Stimulated activated CD8-positive, alpha-beta memory T cell treated with anti-CD3 and anti-CD28 coated beads, Interleukin-15, amount 100 ng/mL, for 24 hours (primary cell): ENCODE results near the gene SMG7.

Source experiments
- DNase-seq: peaks from one replicate; pipeline ENCODE4 v3.0.0-alpha.2; 2020; ENCODE audit warnings: low read depth

Gene SMG7

DNA sequence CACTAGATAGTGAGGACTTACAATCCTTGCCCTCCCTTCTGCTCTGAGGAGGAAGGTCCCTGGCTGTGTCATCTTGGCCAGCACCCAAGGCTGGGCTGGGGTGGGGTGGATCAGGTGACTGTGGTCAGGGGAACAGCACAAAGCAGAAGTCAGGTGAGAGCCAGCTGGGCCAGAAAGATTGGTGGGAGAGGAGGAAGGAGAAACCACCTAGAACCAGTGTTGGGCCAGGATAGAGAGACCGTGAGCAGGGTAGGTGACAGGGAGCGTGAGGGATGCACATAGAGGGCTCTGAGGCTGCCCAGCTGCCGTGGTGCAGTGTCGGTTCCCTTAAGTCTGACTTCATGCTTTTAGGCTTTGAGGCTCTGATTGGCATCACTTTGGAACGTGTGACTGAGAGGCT, 95.3 kb downstream of the SMG7 start:
- no peak for DNase-seq

DNA sequence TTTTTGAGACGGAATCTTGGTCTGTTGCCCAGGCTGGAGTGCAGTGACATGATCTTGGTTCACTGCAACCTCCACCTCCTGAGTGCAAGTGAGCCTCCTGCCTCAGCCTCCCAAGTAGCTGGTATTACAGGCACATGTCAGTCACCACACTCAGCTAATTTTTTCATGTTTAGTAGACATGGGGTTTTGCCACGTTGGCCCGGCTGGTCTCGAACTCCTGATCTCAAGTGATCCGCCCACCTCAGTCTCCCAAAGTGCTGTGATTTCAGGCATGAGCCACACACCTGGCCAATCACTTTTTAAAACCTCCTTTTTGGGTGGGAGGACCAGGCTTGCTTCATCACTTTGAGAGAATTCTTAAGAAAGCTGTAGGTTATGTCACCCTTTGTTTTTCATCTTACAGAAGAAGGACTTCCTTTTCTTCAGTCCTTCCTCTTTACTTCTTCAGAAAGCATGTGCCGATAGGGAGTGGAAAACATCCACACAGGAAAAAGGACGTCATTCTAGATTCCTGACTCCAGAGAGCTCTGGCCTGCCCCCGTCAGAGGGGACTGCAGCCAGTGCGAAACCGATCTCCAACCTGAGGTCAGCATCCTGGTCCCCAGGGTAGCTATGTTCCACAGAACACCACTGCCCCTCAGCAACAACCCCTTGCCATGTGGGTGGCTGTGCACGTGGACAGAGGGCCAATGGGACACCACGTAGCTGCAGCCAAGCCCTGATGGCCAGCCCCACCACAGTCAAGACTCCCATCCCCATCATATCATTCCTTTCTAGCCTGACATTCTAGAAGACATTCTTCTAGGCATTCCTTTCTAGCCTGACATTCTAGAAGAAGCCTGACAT, 96.1 kb downstream of the SMG7 start:
- DNase-seq, result no peak

DNA sequence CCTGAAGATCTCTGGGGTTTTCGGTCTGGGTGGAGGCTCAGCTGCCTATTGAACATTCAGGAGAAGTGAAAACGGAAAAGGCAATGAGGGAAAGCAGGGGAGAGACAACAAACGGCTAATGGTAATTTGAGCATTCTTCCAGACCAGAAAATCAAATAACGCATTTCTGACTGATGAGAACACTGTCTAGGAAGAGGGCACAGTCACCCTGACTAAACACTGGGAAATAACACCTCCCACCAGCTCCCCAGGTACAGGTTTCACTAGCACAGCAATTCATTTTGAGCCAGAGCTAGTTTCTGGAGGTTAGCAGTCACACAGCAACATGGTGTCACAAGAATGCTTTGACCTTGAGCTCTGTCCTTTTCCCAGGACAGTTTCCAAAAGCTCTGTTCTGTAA, 96.8 kb downstream of the SMG7 start:
- DNase-seq, result no peak

DNA sequence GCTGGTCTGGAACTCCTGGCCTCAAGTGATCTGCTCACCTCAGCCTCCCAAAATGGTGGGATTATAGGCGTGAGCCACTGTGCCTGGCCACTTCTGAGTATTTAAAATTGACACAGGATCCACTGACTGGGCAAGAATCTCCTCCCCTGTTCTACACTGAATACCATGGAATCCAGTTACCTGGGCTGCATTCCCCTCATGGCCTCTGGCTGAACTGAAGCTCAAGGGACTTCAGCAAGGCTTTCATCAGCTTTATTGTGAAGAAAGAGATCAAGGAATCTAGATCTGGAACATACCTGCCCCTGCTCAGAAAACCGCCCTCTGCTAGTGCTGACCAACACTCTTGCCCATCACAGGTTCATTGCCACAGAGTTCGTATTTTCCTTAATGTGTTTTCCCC, 97.5 kb downstream of the SMG7 start:
- DNase-seq, result no peak

DNA sequence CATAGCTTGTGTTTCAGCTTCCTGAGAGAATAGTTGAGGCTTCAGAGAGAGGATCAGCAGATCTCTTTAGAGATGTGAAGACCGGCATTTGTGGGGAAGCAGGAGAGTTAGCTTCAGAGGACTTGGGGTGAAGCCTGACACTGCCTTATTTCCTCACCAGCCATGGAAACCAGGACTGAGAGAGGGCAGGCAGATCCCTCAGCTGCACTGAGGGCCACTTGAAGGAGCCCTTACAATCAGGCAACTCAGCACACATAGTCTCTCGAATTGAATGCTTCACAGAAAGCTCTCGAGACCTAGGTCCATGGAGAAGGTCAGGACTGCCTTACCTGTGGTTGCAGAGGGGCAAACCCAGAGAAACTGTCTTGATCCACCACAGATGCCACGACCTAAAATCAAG, 98.2 kb downstream of the SMG7 start:
- no peak for DNase-seq

DNA sequence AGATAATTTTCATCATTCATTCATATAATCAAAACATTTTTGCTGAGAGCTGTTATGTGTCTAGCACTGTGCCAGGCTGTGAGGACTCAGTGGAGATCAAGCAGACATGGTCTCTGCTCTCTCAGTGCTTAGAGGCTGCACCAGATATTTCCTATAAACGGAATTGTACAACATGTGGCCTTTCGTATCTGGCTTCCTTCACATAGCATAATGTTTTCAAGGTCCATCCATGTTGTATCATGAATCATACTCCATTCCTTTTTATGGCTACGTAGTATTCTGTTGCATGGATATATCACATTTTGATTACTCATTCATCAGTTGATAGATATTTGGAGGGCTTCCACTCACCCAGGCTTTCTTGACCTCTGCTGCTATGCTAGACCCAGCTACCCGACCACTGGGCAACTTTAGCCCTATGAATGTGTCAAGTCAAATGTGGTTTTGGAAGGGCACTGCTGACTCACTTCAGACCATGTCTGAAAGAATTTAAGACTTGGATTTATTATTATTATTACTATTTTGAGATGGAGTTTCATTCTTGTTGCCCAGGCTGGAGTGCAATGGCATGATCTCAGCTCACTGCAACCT, 99.5 kb downstream of the SMG7 start:
- no peak for DNase-seq

DNA sequence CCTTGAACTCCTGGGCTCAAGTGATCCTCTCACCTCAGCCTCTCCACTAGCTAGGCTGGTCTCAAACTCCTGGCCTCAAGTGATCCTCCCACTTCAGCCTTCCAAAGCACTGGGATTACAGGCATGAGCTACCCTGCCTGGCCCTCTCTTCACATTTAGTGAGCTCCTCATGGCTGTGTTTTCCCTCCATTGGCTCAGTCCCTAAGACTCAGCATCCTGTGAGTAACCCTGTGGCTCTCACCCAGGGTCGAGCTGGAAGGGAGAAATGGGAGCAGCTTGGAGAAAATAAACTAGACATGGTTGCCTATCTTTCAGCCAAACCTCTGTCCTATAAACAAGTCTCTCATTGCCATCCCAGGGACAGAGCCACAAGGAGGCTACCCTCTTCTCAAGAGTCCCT, 100.4 kb downstream of the SMG7 start:
- DNase-seq, result no peak

DNA sequence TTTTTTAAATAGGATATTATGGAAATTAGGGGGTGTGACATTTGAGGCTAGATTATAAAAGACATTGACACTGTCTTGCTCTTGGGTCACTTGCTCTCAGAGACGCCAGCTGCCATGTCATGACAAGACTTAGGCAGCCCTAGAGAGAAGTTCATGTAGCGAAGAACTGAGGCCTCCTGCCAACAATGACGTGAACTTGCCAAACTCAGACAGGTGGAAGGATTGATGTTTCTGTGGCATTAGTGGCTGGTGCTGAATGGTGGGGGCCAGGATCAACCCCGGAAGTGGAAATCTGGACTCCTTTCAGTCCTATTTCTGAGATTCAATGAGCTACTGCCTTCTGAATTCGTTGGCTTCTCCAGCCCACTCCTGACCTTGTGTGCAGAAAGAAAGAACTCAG, 103.3 kb downstream of the SMG7 start:
- DNase-seq, result no peak

DNA sequence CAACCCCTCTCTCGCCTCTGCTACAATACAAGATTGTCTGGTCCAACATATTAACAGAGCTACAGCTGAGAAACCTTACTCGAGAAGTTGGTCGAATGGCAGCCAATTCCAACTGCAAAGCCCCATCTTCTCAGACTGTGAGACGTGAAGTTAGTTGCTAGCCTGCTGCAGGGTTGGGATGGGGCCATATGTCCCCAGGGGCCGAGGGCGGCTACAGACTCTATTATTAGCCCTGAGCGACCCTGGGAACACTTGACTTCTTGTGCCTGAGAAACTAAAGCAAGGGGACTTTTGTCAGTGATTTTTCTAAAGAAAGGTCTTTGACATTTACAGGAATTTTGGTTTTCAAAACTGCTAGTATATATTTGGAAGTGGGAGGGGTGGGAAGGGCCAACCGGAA, 104.2 kb downstream of the SMG7 start:
- DNase-seq, result no peak

DNA sequence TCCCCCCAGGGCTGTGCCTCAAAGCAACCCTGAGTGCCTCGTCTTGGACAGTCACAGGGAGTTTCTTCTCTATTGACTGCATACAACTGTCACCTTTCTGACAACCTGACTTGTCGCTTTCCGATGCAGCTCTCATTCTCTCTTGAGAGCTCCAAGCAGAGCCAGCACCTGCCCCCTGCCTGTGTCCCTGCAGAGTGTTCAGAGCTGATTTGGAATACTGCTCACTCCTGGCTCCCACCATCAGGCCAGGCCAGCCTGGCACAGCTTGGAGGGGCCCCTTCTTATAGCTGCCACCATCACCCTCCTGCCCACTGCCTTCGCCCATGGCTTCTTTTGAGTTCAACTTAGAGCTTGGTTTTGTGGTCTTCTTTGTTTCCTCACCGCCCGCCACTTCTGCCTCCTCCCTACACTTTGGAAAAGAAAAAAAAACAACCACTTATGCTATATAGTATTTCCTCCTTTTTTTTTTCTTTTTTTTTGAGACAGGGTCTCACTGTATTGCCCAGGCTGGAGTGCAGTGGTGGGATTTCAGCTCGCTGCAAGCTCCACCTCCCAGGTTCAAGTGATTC, 105.7 kb downstream of the SMG7 start:
- DNase-seq, result no peak

DNA sequence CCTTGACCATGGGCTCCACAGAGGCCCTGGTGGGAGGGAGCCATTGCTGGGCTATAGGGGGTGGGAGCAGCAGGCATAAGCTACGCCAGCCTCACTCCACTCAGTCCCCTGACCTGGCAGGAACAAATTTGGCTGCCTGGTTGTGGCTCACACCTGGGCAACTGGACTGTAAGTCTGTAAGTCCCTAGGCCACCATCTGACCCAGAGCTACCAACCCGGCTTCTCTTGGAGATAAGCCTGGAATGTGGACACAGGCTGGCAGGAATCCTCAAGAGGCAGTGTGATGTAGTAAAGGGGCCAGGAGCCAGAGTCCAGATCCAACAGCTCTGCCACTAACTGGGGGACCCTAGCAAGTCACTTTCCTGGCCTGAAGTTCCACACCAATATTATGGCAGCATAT, 106.6 kb downstream of the SMG7 start:
- DNase-seq, result no peak

DNA sequence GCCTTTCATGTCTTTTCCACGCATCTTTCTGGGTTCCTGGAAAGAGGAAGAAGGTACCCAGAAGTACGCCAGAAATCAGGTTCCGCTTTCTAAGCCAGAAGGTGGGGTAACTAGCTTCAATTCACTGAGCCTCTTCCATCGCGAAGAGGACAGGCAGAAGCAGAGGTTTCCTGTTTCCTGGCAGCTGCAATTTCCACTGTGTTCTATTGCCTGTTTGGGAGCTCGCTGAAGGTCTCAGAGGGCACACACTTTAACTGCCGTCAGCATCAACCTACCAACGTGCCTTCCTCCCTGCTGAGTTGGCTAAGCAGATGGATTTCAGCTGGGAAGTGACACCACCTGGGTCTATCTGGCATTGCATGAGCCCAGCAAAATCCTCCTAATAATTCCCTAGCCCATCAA, 108.0 kb downstream of the SMG7 start:
- no peak for DNase-seq

DNA sequence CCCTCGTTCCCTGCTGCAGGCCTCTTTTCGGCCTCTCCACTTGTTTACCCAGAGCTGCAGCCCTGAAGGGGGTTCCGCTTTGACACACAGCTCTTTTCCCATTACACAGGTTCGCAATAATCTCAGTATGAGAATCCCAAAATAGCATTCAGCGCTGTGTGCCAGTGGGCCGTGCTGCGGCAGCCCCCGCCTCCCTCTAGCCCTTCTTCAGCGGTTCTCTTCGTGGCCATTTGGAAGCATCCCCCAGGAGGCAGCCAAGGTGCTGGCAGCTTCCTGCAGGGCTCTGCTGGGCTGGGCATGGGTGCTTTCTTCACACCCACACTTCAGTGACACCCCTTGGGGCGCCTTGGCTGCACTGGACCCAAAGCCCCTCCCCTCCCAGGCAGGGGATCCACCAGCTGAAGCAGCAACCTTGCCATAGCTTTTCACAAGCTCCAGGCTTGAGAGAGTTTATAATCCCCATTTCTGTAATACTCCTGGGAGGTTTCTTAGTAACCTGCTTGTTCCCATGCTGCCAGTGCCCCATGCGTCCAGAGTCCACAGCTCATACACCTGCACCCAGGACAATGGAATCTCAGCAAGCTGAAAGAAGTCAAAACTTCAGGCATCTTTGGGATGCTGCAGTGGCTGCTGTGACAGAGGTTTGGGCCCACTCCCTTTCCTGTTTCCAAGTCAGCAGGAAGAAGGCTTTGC, 109.9 kb downstream of the SMG7 start:
- DNase-seq, result no peak

DNA sequence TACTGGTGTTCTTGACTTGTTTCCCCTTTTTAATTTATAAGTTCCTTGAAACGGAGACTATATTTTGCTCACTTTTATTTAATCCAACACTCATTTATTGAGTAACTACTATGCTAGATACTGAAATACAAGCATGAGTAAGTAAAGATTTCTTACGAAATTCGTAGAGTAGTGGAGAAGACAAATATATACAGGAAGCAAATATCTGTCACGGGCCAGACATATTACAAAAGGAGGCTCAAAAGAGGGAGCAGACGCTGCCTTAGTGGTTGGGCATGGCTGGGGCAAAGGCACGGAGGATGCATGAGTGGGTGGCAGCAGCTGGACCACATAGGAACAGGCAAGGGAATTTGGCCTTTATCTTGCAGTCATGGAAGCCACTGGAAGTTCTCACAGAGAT, 111.2 kb downstream of the SMG7 start:
- no peak for DNase-seq

DNA sequence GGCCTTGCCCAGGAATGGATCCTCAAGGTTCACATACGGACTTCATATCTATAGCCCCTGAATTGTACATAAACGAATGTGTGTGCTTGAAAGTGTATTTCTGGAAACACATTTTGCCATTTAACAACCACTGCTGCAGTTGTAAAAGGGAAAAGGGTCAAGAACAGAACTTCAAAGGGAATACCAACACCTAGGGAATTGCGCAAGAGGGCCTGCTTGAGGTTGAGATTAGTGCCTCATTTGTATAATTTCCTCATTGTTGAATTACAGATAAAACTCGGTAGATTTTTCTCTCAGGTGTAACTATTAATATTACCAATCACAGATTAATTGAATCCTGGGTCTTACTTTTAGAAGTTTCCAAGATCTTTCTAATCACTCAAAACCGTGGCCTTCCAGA, 111.8 kb downstream of the SMG7 start:
- no peak for DNase-seq

DNA sequence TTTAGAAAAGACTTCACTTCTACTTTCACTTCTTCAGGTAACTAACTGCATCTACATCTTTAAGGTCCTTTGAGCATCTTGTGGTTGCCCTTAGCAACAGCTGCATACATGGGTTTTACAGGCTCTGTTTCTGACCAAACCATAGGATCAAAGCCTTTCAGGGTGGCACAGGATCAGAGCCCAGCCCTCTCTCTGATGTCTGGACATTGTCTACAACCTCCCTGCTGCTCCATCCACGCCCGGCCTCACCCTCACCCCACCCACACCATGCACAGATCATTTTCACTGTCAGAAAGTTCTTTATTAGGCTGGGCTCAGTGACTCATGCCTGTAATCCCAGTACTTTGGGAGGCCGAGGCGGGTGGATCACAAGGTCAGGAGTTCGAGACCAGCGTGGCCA, 112.7 kb downstream of the SMG7 start:
- no peak for DNase-seq

DNA sequence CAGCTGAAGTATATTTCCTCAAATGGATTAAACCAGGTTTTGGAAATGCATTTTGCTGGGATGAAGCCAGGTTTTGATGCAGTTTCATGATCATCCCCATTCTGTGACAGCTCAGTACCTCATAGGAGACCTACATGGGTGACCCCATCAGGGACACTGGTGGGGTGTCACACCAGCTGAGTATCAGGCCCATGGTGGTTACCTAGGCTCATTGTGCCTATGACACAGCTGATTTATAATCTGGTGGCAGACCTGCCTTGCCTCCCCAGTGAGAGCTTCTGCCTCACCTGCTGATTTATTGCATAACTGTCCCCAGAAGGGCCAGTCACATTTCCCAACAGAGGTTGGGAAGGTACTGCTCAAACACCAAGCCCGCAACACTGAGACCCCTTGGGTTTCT, 114.2 kb downstream of the SMG7 start:
- no peak for DNase-seq

DNA sequence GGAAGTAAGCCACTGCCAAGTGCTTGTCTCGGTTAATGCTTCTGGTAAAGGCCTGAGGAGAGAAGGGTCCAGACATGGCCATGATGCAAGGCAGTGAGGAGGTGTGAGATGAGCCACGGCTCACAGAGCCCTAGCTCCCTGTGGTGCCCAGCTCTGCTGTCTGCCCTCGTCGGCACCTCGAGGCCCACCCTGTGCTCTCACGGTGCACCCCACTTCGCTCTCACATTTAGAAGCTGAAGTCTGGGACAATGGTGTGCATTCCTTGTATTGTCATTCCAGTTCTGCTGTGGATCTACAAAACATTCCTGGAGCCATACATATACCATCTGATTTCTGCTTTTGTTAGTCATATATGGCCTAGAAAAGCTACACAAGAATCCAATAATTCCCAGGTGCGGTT, 114.6 kb downstream of the SMG7 start:
- no peak for DNase-seq

DNA sequence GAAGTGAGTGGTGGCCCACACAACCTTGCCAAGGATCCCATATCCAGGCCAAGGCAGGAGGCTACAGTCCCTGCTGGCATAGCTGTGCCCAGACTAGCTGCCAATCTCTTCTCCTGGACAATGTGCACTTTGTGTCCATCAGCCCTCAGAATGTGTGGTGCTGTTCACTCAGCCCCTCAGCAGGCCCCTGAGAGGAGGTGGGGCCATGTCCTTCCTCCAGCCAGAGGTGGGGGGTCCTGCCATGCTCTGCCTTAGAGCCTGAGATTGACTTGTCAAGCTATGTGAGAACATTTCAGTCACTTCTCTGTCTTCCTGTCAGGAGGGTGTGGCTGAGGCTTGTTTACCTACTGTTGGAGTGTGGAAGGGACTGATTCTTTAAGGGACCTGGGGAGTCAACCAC, 116.5 kb downstream of the SMG7 start:
- no peak for DNase-seq

DNA sequence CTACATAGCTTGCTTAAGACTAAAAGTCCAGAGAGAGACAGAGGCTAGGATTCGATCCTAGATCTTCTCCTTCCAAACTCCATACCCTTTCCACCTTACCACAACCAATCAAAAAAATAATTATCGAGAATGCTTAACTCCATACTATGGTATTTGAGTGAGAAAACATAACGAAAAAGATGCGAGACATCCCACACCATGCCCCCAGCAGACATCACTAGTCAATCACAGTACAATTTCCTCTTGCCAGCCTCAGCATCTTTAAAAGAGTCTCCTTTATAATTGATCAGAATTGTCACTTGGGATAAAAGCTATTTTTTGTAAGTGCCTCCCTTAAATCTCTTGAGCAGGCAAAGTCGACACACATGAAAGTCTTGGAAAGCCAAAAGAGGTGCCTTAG, 117.1 kb downstream of the SMG7 start:
- no peak for DNase-seq

DNA sequence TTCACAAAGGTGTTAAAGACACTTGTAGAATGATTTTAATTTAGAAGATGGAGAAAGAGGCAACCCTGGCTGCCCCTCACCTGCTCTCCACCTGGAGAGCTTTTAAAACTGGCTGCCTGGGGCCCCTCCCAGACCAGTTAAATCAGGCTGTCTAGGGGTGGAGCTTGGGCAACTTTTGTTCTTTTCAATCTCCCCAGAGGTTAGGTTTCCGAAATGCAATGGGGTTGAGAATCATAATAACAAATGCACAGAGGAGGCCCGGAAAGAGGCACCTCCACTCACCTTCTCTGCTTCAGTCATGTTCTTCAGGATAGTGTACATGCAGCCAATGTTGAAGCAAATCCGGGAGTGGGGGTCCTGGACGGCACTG, 117.6 kb downstream of the SMG7 start:
- DNase-seq, result no peak

DNA sequence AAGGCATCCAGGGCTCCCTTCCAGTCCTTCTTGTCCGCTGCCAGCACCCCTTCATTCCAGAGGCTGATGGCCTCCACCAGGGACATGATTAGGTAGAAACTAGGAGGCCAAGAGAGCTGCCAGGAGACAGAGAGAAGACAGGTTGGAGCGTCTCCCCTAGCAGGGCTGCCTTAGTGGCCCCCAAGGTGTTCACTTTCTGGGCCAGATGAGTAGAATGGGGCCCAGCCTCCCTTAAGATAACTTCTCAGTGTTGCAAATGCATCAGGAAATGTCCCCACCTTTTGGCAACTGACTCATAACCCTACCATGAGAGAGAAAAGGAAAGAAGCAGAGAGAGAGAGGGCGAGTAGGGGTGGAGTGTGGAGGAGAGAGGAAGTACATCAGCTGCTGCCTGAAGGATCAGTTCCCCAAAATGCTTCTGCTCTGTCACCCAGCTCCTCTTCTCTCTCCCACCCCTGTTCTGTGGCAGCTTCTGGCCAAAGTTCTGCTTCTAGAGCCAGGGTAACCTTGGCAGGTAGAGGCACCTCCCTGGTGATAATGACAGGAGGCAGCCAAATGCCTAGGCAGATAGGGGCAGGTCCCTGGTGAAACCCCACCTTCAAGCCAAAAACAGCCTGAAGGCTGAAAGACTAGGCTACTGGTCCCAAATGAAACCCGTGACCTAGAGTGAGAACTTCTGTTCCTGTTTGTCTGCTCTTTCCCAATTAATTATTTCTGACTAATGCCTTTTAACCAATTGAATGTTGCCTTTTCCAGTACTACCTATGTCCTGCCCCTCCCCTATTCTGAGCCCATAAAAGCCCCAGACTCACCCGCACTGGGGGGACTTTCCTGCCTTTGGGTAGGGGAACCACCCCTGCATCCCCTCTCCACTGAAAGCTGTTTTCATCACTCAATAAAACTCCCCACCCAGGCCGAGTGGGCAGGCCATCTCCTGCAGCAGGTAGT, 118.2 kb downstream of the SMG7 start, which contains the start of gene NCF2:
TSS of gene NCF2 (minus strand) at position 216 of the 948 bp plus-strand sequence. CDS start at position 86, 130 bp downstream.
- DNase-seq, result no peak
